Urinary bladder (tissue), 4 donors: Measurements from ENCODE around the gene PIP4K2B. TPM values are rescaled to one million over a fixed set of nuclear protein-coding genes. Genes with fewer than 3 reads are reported as not detected.
"Not testable (repeated sequence)": the region's sequence is repeated elsewhere in the genome, so short reads cannot be mapped to it uniquely, and the experiment has no call there.

Experiments used
- DNase-seq: peaks from one replicate; pipeline ENCODE4 v3.0.0-alpha.2; 2015; ENCODE audit errors: extremely low spot score
- H3K27ac ChIP-seq: one replicate; pipeline ENCODE4 v1.5.1; 2013; ENCODE audit warnings: low read depth, mild to moderate bottlenecking, moderate library complexity
- H3K36me3 ChIP-seq: one replicate; pipeline ENCODE4 v1.6.1; 2013; ENCODE audit warnings: mild to moderate bottlenecking, moderate library complexity; ENCODE audit not compliant: insufficient read depth
- H3K4me1 ChIP-seq: one replicate; pipeline ENCODE4 v1.6.1; 2013; ENCODE audit warnings: mild to moderate bottlenecking, moderate library complexity; ENCODE audit not compliant: insufficient read depth
- H3K4me3 ChIP-seq: one replicate; pipeline ENCODE4 v1.5.1; 2013; ENCODE audit warnings: low read depth, low read length
- WGBS: extraction: QIAGEN DNeasy Blood & Tissue Kit; methylation state at CpG from one replicate; pipeline ENCODE4 v1.1.7; 2013; 5-methylcytosine and 5-hydroxymethylcytosine counted together
- polyA plus RNA-seq: library from polyadenylated mRNA; stranded (reverse); fragments of 200-250 nt; gene quantifications from one replicate; pipeline ENCODE4 v1.2.3, GENCODE V29; 2013
- total RNA-seq: library from RNA; depleted of rRNA; stranded (reverse); fragments of >200 nt; gene quantifications from one replicate; pipeline ENCODE4 v1.2.3, GENCODE V29; 2014
- donor health status: healthy with polysubstance abuse.
- donor health status: healthy.

The PIP4K2B gene
- total and polyA plus RNA-seq, 2 donors = 35.8 to 47.0 TPM

- no peaks in the 10 kb centered on the region for H3K4me1 ChIP-seq
- WGBS = 95% methylated on average over 5 of the region's 5 CpGs
- no peak for DNase-seq
Observed at GRCh38 chr17:38794221-38794620, 5.1 kb downstream of the PIP4K2B start.

GRCh38 chr17:38791162-38791561 is 8.2 kb downstream of the PIP4K2B start:
- WGBS = 96% methylated on average over 5 of the region's 5 CpGs
- no peaks in the 10 kb centered on the region for H3K36me3 ChIP-seq
- H3K4me3 ChIP-seq = no peak overlapping the region
- no peak for DNase-seq
- no peaks in the 10 kb centered on the region for H3K4me1 ChIP-seq
- no peak overlapping the region for H3K27ac ChIP-seq

More at GRCh38 chr17:38794221-38794620, 5.1 kb downstream of the PIP4K2B start:
- Histone ChIP-seq H3K36me3 (no peaks in the 10 kb centered on the region), H3K27ac (no peak overlapping the region), H3K4me3 (no peak overlapping the region)

- not testable (repeated sequence) for H3K4me3 ChIP-seq, DNase-seq, H3K4me1 ChIP-seq, H3K36me3 ChIP-seq, H3K27ac ChIP-seq
- 67% methylated on average over 13 of the region's 13 CpGs for WGBS
Observed at GRCh38 chr17:38790148-38790707, 9.1 kb downstream of the PIP4K2B start.

- no peaks in the 10 kb centered on the region for H3K4me1 ChIP-seq
- WGBS = 9% methylated on average over 1 of the region's 1 CpG
- no peak overlapping the region for H3K27ac ChIP-seq
- H3K4me3 ChIP-seq = no peak overlapping the region
- no peaks in the 10 kb centered on the region for H3K36me3 ChIP-seq
- DNase-seq = no peak
Observed at GRCh38 chr17:38789185-38789584, 10.2 kb downstream of the PIP4K2B start.

GRCh38 chr17:38787999-38788398 is 11.4 kb downstream of the PIP4K2B start:
- H3K4me1 ChIP-seq, H3K4me3 ChIP-seq, H3K36me3 ChIP-seq, H3K27ac ChIP-seq, DNase-seq: not testable (repeated sequence)
- 97% methylated on average over 4 of the region's 4 CpGs for WGBS

GRCh38 chr17:38786372-38786771 is 13.0 kb downstream of the PIP4K2B start:
- Histone ChIP-seq H3K4me1 (no peaks in the 10 kb centered on the region), H3K4me3 (no peak overlapping the region), H3K27ac (no peak overlapping the region), H3K36me3 (no peaks in the 10 kb centered on the region)
- WGBS = 82% methylated on average over 6 of the region's 6 CpGs
- no peak for DNase-seq

GRCh38 chr17:38783227-38783626 is 16.1 kb downstream of the PIP4K2B start:
- Histone ChIP-seq H3K4me3 (no peak overlapping the region), H3K27ac (no peak overlapping the region), H3K4me1 (no peaks in the 10 kb centered on the region), H3K36me3 (peaks cover 5% of the 10 kb centered on the region)
- WGBS = 93% methylated on average over 3 of the region's 3 CpGs
- no peak for DNase-seq

GRCh38 chr17:38779965-38780752 is 19.2 kb downstream of the PIP4K2B start:
- H3K4me3 ChIP-seq = no peak overlapping the region
- 87% methylated on average over 23 of the region's 23 CpGs for WGBS
- peaks cover 5% of the 10 kb centered on the region for H3K36me3 ChIP-seq
- no peaks in the 10 kb centered on the region for H3K4me1 ChIP-seq
- H3K27ac ChIP-seq = no peak overlapping the region
- DNase-seq = no peak

GRCh38 chr17:38777641-38778250 is 21.6 kb downstream of the PIP4K2B start:
- Histone ChIP-seq H3K4me3 (no peak overlapping the region), H3K27ac (no peak overlapping the region), H3K36me3 (peaks cover 5% of the 10 kb centered on the region), H3K4me1 (no peaks in the 10 kb centered on the region)
- 81% methylated on average over 7 of the region's 7 CpGs for WGBS
- no peak for DNase-seq

GRCh38 chr17:38773258-38773657 is 26.1 kb downstream of the PIP4K2B start:
- DNase-seq = no peak
- peaks cover 2% of the 10 kb centered on the region for H3K36me3 ChIP-seq

GRCh38 chr17:38768417-38768816 is 30.9 kb downstream of the PIP4K2B start:
- no peak for DNase-seq
- Histone ChIP-seq H3K4me3 (no peak overlapping the region), H3K4me1 (no peaks in the 10 kb centered on the region), H3K27ac (no peak overlapping the region), H3K36me3 (peaks cover 2% of the 10 kb centered on the region)
- WGBS = 51% methylated on average over 6 of the region's 6 CpGs

More at GRCh38 chr17:38773258-38773657, 26.1 kb downstream of the PIP4K2B start:
- H3K27ac ChIP-seq = no peak overlapping the region
- H3K4me3 ChIP-seq = no peak overlapping the region
- no peaks in the 10 kb centered on the region for H3K4me1 ChIP-seq

- 88% methylated on average over 5 of the region's 5 CpGs for WGBS
- H3K4me3 ChIP-seq = no peak overlapping the region
- H3K36me3 ChIP-seq = no peaks in the 10 kb centered on the region
- H3K27ac ChIP-seq = no peak overlapping the region
- DNase-seq = no peak
- no peaks in the 10 kb centered on the region for H3K4me1 ChIP-seq
Observed at GRCh38 chr17:38766341-38766740, 33.0 kb downstream of the PIP4K2B start.

- 87% methylated on average over 3 of the region's 3 CpGs for WGBS
- no peak overlapping the region for H3K27ac ChIP-seq
- no peaks in the 10 kb centered on the region for H3K36me3 ChIP-seq
- no peak overlapping the region for H3K4me3 ChIP-seq
- no peak for DNase-seq
- no peaks in the 10 kb centered on the region for H3K4me1 ChIP-seq
Observed at GRCh38 chr17:38762231-38762630, 37.1 kb downstream of the PIP4K2B start.

GRCh38 chr17:38761612-38762011 is 37.7 kb downstream of the PIP4K2B start:
- H3K36me3 ChIP-seq = no peaks in the 10 kb centered on the region
- no peak overlapping the region for H3K27ac ChIP-seq
- no peak for DNase-seq
- 68% methylated on average over 4 of the region's 4 CpGs for WGBS
- no peaks in the 10 kb centered on the region for H3K4me1 ChIP-seq
- no peak overlapping the region for H3K4me3 ChIP-seq
